NCI-H2081 (cell line): ENCODE results near the gene ITSN1.
A peak's percentile ranks its signal among the peaks of the same experiment; 100 is the strongest.

Source experiments
- DNase-seq, 2 experiments: peaks; one replicate each; lab custom pipeline; 2025; lab: John Stamatoyannopoulos, UW

The ITSN1 gene

DNA sequence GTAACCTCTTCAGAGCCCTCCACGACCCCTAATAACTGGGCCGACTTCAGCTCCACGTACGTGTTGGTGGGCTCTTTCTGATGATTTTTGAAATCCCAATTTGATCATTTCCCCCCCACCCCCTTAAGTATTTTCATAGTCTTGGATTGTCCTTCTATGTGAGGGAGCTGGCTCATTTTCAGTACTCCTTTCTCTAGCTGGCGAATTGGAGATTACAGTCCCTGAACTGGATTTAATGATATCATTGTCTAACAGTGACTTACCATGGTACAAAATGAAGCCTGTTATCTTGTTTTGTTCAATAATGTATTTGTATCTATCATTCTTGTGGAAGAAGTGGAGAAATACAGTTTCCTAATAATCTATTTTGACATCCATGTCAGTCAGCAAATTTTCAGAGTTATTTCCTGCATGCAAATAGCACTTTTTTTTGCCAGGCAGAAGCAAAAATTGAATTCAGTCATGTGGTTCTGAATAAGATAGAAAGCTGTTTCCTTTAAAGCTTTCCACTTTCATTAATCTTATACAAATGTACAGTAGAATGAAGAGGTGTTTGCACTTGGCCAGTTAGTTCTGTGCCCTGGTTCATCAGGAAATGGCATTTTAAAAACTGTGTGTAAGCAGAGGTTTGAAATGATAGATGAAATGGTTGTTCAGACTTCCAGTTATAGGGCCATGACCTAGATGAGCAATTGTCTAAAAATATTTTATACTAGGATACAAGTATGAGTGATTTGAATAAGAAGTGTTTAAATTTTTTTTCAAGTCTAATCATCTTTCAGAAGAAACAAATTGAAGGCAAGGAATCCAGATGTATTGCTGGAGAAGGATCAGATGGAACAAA, 169.1 kb downstream of the ITSN1 start:
- DNase-seq, result no peak

DNA sequence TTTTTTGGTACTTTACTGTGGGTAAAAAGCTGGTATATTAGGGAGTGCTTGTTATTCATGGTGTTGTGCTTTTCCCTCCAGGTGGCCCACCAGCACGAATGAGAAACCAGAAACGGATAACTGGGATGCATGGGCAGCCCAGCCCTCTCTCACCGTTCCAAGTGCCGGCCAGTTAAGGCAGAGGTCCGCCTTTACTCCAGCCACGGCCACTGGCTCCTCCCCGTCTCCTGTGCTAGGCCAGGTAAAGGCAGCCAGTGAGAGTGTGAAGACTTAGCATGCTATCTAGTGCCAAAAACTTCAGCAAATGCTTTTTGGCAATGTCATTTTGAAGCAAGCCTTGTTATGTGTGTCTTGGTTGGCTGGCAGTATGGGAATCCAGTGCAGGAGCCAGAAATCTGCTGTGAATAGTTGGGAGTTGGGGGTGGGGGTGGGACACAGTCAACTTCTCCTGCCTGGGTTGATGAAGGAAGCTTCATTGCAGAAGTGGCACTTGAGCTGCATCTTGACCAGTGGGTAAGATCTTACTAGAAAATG, 171.6 kb downstream of the ITSN1 start:
- DNase-seq, result no peak

DNA sequence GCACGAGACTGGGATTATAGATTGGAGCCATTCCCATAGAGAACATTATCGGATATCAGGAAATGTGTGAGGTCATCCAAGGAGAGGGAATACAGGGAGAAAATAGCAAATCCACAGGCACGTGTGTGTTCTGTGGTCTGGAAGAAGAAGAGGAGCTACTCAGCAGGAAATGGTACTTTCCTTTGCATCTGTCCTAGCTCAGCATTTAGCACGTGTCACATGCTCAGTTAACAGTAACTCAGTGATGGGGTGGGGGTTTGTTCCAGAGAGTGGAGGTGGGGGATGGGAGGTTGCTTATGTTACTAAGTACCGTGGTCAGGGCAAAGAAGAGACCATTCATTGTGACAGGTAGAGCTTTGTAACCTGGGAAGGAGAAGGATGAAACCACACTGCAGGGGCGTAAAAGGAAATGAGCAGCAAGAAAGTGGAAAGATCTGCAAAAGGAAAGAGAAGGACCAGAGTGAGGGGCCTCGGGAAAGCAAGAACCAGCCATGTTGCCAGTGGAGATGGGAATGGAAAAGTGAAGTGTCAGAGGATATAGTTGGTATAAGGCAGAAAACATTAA, 172.9 kb downstream of the ITSN1 start:
- no peak for DNase-seq

DNA sequence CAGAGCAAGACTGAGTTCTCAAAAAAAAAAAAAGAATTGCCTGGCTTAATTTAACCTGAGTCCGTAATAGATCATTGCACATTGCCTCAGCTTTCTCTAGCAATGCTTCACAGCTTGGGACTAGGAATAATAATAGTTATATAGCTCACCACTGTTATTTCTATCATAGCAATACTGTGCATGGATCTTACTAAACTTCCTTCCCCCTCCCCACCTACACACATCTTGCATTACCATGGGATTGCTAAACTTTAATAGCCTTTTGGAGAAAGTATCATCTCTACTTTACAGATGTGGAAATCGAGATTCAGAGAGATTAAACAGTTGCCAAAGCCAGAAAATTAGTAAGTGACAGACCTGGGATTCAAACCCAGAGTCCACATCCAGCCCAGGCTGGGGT, 173.9 kb downstream of the ITSN1 start:
- DNase-seq, result no peak

DNA sequence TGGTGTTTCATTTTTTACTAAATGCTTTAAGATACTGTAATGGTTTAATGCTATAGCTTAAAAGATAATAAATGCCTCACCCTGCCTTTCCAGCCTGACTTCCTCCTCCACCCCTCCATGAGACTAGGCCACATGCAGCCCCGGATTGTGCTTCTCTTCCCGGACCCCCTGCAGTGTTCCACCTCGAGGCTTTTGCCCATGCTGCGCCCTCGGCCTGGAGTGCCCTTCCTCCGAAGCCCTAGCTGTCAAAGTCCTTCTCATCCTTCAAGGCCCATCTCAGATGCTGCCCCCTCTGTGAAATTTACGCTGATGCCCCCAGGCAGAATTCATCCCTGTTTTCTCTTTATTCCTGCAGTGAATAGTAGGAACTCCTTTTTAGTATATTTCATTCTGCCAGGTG, 174.8 kb downstream of the ITSN1 start:
- no peak for DNase-seq

DNA sequence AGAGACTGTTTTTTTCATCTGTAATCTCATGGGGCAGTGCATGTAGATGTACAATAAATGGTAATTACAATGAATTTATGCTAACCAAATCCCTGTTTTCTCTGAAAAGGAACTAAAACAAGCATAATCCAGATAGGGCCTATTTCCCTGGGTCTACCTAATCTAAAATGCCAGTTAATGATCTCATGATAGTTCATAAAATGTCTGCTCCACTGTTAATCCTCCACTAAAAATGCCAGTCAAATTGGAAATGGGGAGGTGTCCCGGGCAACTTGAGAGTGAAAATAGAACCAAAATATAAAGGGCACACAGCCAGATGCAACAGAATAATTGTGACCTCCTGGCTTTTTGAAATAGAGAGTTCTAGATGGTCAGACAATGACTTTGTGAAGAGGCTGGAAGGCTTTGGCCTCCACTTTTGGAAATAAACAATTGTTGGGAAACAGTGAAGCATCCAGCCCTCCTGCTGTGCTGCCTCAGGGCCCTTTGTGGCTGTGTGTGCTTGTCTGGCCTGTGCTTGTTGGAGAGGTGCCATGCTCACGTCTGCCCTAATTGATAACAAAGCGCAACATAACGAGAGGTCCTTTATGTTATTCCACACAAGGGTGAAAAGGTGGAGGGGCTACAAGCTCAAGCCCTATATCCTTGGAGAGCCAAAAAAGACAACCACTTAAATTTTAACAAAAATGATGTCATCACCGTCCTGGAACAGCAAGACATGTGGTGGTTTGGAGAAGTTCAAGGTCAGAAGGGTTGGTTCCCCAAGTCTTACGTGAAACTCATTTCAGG, 175.6 kb downstream of the ITSN1 start:
- peak; percentile 18 to 74 for DNase-seq

DNA sequence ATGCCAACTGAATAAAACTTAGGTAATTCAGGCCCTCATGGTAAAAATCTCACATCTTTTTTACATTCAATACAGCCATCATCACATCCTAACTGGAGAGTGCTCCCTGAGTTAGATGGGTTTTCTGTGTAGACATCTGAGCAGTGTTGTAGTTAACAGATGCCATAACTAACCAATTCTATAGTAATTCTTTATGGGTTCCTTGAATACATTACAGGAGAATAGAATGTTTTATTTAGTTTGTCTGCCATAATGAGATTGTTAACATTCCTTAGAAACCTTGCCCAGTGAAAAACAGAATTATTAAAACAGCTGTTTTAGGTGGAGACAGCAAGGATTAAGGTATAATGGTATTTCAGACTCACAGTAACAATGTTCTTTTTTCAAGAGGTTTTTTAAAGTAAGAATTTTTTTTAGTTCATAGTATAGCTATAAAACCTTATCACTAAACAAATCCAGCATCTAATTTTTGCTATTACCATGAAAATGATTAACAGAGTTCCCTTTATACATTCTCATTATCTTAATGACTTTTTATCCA, 178.0 kb downstream of the ITSN1 start:
- DNase-seq, result no peak

DNA sequence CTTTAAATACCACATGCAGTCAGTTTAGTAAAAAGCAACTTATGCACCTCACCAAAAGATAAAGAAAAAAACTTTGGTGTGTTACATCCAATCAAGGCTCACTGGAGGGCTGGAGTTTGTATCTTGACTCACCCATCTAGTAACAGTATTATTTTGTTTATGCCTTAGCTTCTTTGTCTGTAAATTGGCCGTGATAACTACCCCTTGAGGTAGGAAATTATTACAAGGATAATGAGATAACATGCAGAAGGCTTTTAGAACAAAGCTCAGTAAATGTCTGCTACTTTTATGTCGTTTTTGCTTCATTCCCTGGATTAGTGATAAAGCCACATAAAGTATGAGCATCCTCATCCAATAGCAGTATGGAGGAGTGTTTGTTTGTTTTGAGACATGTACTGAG, 178.5 kb downstream of the ITSN1 start:
- DNase-seq, result no peak

DNA sequence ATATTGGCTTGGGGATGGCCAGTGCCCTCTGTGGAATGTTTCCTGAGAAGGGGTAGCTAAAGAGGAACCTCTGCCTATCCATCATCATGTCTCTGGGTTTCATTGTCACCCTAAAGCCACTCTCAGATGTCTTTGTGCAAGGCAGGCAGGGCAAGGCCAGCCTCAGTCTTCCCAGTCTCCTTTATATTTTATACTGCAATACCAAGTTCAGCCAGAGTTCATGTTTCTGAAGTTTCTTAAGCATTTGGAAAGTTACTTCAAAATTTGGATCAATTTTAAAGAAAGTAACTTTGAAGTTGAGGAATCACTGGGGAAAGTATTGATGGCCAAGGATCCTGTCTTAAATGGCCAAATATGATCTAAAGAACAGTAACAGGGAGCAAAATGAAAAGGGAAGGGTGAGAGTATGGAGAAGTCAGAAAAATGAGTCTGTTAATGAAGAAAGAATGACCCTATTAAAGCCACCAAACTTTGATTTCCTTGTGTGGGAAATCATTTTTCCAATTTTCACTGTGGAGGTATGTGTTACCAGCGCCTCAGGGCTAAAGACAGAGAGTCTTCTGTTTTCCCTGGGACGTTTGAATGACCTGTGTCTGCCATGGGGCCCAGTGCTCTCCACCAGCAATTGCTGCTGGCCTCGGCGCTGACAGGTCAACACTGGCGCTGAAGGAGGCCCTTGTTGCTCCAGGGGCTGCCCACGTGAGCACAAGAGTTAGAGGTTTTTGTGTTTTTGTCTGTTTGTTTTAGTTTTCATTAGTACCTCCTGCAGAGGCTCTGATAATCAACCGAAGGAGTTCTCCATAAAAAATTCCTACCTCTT, 179.4 kb downstream of the ITSN1 start:
- DNase-seq, result no peak

DNA sequence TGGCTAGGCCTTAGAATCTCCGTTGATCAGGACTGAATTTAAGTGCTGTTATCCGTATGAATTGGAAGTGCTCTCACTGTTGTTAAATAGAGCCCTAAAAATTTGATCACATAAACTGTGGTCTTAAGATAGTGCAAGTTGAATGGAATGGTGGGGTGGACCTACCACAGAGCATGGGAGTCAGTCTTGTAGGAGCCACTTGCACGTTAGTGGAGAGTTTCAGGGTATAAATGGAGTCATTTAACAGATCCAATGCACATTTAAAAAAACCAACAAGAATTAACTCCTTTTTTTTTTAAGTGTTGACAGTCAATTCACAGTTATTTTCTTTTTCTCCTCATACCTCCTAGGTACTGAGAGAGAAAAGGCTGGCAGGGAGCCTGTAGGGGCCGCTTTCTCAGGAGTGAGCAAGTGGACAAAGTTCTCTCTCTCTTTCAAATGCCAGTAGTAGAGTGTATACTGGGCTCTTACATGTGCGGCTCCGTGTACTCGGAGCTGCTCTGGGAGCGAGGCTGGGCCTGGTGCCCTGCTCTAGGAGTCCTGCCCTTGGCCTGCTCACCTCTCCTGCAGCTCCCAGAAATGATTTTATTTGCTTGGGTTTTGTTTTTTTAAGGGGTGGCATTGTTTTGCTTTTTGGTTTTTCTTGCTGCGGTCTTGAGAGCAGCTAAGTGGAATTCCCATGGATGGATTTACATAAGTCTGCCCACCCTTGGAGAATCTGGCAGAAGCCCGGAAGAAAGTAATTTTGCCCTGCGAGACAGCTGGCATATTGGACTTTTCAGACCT, 182.0 kb downstream of the ITSN1 start:
- no peak for DNase-seq

DNA sequence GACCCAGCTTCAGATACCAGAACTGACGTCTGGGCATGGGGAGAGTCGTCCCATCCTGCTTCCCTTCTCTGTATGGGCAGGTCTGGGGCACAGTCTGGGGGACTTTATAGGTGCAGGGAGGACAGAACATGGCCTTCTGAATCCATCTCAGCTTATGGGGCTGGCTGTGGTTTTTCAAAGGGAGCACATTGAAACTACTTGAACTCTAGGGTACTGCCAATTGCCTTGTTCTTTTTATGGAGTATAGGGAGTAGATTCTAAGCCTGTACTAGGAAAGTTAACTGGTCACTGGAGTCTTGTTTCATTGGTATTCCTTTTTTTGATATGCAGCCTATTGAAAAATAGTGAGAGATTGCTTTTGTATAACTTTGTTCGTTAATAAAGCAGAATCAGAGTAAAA, 183.1 kb downstream of the ITSN1 start:
- no peak for DNase-seq

DNA sequence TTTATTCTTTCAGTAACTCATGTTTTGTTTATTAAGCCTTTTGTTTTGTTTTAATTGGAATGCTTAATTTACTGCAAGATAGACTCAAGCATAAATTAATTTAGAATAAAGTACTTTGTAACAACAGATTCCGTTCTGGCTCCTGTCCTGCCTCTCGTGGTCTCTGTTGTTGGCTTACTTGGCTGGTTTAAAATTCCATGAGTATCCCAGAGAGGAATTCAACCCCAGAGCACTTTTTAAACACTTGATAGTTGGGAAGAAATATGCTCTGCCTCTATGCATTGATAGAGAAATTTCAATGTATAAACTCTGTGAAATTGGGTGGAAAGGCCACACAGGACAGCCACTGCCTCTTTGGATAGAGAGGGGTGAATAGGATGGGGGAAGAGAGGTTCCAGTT, 183.6 kb downstream of the ITSN1 start:
- DNase-seq, result no peak

DNA sequence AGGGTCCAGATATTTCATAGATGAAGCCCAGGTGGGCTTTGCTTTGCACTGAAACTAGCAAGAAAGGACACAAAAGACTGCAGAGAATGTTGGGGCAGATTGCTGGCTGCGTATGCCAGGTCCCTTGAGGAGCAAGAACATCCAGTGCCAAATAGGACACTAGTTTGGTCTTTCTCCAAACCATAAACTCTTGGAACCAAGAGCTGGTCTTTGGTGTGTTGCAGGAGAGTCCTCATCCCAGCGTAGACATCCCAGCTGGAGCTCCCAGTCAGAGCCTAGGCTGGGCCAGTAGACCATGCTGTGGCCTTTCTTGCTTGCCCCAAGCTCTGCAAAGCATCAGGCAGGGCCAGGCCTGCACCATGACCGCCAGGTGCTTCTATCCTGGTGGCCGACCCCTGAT, 185.8 kb downstream of the ITSN1 start:
- no peak for DNase-seq

DNA sequence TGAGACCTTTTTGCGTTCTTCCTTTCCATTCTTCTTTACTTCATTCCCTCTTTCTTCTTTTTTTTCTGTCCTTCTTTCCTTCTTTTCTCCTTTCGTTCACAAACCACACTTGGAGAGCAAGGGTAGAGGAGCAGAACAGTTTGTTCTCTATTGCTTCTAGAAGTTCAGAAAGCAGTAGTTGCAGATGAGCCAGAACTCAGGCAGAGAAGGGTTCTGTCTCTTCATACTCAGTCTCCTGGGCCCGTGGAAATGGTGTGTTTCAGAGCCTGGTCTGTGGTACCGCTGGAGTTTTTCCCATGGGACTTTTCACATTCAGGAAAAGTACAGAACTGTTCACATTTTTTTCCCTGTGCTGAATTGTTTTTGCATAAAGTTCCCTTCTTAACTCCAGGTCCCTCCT, 186.3 kb downstream of the ITSN1 start:
- no peak for DNase-seq

DNA sequence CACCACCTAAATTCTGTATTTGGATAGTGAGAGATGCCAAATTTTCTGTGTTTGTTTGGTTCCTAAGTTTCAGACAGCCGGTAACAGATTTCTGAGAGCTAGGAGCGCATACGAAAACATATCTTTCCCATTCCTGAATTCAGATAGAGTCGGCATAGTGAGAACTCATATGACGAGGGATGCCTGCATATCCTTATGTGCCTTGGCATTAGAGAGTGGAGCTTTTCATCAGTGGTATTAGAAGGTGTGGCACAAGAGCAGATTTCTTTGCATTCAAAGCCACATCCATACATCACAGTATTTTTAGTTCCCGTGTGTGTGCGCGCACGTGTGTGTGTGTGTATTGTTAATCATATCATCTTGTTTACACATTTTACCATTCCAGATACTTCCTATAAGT, 187.5 kb downstream of the ITSN1 start:
- DNase-seq, result no peak

DNA sequence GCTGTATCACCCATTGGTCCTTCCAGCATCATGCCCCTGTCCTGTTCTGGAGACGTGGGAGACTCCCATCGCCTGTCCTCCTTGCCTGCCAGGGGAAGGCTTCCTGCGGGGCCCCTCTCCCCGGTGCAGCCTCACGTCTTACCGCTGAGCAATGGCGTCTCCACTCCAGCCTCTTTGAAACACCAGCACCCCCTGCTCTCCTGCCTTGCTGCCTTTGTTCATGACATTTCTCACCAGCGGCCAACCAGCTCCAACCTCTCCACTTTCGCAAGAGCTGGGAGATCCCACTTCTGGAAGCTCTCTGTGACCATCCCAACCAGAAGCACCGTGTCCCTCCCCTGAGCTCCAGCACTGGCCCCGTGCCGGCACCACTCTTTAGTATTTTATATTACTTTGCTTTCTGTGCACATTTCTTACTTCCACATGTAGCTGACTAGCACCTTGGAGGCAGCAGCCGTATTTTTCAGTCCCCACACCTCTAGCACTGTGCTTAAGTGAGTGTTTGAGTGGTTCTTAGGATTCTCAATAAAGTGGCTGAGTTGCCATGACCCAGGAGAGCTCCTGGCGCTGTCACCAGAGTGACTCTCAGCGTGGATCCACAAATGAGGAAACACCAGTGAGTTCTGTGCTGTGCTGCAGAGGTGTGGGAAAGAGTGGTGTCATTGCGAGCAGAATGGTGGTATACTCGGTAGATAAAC, 189.8 kb downstream of the ITSN1 start:
- DNase-seq, result no peak

DNA sequence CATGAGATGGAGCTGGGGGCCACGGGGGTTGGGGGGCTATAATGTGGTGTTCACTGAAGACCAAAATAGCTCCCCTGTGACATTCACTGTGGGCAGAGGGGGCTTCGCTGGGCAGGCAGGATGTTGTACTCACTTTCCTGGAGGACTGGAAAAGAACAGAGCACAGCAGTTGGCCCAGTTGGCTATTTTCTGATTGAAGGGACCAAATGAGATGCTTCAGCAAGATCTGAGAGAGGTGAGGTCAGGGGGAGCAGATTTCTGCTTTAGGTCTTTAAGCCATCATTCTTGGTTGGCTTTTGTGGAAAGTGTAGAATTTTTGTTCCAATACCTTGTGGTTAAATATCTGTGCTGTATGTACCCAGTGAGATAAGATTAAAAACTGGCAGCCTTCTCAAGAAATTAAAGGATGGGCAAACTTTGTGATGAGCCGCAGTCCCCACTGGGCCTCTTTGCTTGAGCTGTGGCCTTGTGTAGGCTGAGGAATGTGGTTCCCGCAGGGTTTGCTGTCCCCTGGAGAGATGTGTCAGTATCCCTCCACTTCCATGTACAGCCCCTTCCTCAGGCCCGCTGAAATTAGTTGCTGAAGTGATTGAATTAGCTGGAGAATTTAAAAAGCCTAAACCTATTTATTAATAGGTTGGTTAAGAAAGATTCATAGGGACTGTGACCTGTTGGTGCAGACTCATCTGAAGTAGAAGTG, 192.7 kb downstream of the ITSN1 start:
- DNase-seq, result no peak

DNA sequence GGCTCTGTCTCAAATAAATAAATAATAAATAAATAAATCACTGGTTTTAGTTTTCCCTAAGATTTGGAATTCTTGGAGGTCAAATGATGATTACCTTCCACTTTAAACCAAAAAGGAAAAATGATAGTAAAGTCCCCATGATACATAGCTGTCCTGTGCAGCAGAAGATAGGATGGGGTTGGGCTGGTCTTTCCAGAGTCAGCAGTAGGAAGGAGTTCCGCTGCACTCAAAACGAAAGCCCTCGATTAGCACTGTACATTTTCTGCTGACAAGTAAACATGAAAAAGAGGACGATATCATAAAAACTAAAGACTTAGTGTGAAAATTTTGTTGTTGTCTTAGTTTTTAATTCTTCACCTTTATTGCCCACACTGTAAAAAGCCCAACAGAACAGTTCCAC, 193.6 kb downstream of the ITSN1 start:
- no peak for DNase-seq

DNA sequence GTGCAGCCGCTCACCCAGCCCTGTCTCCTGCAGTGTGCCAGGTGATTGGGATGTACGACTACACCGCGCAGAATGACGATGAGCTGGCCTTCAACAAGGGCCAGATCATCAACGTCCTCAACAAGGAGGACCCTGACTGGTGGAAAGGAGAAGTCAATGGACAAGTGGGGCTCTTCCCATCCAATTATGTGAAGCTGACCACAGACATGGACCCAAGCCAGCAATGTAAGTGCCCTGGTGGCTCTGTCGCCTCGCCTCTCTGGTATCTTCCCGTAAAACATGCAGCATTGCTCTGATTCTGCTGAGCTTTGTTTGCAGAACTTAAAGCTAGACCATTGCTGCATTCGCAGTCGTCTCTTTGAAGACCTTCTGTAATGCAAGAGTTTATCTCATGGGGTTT, 194.1 kb downstream of the ITSN1 start:
- DNase-seq, result no peak
